NCI-H187 (cell line): ENCODE data around the gene ZNF816.
"Not testable (repeated sequence)": the region's sequence is repeated elsewhere in the genome, so short reads cannot be mapped to it uniquely, and the experiment has no call there.

Experiments used
- DNase-seq, 2 experiments: peaks; one replicate each; lab custom pipeline; 2025; lab: John Stamatoyannopoulos, UW

Gene ZNF816

DNA sequence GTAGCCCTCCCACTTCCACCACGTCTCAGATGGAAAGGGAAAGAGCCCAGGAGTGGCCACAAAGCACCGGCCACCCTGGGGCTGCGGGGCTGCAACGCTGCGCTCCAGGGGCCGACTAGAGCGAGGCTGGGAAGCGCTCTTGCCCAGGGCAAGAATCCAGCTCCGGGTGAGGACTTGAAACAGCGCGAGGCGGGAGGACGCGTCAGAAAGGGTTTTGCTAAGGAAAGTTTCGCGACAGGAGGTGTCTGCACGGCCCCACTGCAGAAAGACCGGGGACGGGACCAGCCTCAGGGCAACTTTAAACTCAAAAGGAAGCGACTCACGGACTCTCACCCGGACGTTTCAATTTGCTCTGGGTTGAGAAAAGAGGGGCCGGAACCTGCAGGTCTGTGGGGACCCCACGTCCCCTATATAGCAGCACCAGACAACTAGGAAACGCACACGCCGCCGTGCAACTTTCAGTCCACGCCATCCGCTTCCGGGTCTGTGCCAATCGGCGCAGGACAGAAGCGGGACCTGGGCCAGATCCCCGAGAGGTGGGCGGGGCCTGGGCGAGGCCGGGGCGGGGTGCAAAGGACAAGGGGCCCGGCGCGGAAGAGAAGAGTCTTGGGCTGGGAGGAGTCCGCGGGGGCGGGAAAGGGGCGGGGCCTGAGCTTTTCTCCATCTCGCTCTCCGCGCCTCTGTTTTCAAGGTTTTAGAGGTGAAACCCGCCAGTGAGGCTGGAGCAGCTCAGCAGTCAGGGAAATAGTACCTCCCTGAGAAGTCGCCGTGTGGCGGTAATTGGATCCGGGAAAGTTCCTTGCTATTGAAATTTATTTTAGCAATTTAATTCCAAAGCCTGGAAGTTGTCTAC, at the start of gene ZNF816:
TSS of gene ZNF816 (minus strand) at position 488 of the 853 bp plus-strand sequence. CDS start 6,792 bp downstream, outside the sequence.
- DNase-seq, result peak; percentile 90 to 97

DNA sequence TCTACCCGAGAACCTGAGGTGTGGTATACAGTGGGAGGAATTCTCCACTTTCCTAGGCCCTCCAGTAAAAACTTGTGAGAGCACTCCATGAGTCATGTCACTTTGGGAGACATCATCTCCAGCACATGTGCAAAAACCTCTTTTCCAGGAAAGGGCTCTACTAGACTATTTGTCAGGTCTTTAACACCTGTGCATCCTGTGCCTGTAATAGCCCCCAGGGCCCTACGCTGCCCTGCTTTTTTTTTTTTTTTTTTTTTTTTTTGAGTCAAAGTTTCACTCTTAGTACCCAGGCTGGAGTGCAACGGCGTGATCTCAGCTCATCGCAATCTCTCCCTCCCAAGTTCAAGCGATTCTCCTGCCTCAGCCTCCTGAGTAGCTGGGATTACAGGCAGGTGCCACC, 49.3 kb upstream of the ZNF816 start:
- DNase-seq, result no peak

DNA sequence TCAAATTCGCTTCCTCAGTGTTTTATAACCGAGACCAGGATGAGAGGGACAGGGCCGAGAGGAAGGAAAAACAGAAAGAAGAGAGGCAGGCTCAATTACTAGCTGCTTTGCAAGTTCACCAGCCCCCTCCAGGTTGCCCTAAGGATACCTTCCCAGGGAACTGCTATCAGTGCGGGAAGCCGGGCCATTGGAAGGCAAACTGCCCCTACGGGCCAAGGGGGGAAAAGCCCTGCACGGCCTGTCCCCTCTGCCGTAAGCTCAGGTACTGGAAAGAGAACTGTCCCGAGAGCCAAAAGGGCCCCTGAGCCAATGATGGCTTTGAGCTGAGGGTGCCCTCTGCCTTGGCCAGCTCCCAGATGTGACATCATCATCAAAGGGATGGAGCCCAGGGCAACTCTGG, 47.8 kb upstream of the ZNF816 start:
- DNase-seq, result no peak

DNA sequence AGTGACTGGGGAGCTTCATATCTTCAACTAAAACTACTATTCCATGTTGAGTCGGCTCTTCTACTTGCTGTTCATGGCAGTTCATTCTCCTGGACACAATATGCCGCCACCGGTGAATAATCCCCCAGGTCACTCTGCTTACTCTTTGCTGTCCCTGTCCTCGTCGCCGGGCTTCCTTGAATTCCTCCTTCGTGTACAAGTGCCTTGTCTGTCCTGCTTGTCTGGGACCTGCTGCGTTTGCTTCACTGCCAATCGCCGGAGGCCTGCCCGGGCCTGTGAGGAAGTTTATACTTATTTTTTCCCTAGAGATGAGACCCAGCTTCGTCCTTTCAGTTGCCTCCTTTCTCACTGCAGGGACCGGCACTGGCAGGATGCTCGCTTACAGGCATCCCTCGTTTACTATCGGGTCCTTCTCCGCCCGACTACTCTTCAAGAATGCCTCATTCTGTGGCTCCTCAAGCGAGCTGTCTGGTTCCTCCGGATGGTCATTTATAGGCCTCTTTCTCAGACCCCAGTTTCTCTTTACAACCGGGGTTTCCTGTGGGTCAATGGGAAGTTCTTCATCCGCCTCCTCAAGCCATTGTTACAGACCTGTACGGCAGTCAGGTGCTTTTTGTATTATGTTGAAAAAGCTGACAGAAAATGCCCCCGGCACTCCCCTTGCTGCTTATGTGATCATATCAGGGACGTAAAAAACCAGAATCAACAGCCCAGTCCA, 45.5 kb upstream of the ZNF816 start:
- no peak for DNase-seq

DNA sequence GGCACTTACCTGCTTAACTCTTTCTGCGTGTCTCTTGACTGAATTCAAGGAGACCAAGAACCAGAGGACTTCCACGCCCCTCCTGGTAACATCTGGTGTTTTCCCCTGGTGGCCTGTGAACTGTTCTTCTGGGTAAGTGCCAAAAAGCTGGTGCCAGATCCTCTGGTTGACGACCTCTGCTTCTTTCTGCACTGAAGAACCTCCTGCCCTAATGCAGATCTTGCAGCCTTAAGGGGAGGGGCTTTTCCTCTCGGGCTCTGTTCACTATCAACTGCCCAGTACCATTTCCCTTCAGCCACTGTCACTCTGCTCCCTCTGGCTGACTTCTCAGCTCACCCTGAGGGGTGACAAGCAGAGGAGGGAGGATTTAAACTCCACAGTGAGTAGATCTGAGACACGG, 44.9 kb upstream of the ZNF816 start:
- DNase-seq, result no peak

DNA sequence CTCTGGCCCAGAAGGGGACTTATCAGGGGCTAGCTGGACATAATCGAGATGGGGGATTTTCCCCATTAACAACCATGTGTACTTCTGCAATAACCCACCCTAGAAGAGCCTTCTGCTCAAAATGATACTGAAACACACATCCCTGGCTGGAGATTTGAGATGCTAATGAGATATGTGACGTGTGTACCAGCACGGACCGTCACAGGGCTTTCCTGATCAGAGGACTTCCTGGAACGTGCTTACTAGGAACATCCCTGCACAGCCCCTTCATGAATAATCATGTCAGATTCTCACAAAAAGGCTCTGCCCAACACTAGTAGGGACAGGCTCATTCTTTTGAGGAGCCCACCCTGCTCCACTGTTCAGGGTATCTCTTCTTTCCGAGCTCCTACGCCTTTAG, 44.5 kb upstream of the ZNF816 start:
- DNase-seq, result no peak

DNA sequence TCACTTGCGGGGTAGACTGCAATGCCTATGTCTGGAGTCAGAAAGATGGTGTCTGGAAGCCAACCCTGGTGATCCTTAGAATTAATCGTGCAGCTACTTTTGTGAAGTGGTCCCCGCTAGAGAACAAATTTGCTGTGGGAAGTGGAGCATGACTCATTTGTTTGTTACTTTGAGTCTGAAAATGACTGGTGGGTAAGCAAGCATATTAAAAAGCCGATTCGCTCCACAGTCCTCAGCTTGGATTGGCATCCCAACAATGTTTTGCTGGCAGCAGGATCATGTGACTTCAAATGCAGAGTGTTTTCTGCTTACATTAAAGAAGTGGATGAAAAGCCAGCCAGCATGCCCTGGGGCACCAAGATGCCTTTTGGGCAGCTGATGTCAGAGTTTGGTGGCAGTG, 41.6 kb upstream of the ZNF816 start:
- DNase-seq, result no peak

DNA sequence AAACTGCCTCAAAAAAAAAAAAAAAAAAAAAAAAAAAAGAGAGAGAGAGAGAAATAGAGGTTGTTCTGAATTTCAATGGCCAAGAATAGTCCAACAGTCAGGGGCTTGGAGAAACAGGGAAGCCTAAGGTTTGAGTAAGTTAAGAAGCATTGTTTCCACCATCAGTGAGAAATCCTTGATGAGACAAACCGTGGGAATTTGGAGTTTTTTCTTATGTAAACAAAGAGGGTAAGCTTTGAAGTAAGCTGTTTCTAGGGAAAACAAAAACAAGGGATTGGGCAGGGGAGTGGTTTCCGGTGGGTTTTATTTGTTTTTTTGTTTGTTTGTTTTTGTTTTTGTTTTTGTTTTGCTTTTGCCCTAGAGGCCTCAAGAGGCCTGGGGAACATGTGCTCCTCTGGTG, 39.8 kb upstream of the ZNF816 start:
- DNase-seq, result no peak

DNA sequence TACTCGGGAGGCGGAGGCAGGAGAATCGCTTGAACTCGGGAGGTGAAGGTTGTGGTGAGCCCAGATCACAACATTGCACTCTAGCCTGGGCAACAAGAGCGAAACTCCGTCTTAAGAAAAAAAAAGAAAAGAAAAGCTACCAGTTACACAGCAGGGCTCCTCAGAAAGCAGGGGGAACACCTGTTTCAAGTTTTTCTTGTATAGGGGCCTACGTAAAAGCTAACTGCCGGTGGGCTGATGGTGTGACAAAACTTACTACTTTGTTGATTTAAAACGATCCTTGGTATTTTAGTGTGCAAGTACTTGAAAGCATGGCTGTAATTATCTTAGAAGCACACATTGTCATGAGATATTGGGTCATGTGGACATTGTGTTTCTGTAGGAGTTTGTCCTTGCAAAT, 35.3 kb upstream of the ZNF816 start:
- no peak for DNase-seq

DNA sequence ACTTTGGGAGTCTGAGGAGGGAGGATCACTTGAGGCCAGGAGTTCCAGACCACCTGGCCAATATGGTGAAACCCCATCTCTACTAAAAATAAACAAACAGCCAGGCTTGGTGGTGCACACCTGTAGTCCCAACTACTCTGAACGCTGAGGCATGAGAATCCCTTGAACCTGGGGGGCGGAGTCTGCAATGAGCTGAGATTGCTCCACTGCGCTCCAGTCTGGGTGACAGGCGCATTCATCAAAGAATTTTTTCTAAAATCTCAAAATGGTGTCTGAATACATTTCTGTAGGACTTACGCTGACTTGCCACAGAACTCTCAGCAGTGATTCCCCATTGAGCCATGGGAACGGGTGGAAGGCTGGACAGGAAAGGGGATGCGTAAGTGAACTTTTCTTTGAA, 33.0 kb upstream of the ZNF816 start:
- no peak for DNase-seq

DNA sequence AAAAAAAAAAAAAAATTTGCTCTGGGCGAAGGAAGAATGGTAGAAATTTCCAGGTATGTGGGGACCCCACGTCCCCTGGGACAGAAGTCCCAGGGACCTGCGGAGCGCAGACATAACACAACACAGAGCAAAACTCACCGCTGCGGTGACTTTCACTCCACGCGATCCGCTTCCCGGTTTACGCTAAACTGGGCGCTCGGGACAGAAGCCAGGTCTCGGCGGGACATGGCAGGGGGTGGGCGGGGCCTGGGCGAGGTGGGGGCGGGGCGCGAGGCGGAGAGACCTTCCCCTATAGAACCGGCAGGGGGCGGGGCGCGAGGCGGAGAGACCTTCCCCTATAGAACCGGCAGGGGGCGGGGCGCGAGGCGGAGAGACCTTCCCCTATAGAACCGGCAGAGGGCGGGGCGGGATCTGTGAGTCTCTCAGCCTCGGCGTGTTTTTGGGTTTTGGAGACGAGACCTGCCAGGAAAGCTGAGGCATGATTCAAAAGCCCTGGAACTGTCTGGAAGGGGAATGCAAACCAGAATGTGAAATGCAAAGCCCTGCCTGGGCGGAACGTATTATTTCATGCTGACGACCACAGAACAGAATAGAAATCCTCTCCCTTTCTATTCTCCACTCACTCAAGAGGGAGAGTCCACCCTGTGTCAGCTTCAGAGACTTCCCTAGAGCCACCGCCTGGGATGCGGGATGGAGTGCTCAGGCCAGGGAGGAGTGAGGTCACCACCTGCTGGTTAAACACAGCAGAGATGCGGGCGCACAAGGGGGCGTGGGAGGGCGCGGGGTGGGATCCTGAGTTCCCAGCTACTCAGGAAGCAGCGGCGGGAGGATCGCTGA, 30.9 kb upstream of the ZNF816 start:
- no peak for DNase-seq

DNA sequence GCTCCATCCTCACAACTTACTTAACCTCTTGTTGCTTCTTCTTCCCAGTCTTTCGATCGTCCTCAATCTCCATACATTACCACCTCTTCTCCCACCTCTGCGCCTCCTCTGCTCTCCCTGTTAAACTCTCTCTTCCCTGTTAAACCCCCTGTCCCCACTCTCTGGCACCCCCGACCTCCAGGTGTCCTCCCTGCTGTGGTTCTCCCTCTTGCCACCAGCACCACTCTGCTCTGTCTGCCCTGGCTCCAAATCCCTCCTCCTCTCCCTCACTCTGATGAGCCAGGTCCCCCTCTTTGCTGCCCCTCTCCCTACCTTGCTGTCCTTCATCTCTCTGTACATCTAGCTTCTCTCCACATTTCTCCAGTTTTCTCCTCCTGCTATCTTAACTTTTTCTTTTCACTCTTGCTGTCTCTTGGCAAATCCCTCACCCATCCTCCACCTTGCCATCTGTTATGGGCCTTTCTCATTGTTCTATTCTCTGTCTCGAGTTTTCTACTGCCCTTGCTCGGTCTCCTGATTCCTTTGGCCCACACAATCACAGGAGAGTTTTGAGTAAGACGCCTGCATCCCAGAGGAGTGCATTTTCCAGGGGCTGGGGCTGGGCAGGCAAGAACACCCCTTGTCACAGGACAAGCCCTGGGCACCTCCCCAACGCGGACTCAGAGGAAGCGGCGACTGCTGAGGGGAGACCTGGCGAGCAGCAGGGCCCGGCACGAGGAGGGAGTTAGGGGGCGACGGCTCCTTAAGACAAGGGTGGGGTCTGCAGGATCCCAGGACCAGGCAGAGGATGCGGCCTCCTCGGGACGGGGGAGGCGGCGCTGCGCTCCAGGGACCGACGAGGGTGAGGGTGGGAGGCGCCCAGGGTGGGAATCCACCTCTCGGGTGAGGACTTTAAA, 29.7 kb upstream of the ZNF816 start:
- no peak for DNase-seq

DNA sequence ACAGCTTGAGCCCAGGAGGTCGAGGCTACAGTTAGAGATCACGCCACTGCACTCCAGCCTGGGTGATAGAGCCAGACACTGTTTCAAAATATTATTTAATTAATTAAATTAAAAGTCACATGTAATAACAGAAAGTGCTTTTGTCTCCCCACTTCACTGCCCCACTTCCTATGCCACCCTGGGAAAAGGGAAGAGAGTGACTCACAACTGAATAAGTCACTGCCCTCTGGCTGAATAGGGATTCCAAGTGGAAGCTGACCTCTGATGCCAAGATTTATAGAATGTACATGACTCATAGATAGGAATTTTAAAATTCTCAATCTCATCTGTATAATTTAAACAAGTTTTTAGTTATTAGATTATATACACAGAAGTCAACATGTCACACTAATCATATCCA, 28.8 kb upstream of the ZNF816 start:
- DNase-seq, result no peak

DNA sequence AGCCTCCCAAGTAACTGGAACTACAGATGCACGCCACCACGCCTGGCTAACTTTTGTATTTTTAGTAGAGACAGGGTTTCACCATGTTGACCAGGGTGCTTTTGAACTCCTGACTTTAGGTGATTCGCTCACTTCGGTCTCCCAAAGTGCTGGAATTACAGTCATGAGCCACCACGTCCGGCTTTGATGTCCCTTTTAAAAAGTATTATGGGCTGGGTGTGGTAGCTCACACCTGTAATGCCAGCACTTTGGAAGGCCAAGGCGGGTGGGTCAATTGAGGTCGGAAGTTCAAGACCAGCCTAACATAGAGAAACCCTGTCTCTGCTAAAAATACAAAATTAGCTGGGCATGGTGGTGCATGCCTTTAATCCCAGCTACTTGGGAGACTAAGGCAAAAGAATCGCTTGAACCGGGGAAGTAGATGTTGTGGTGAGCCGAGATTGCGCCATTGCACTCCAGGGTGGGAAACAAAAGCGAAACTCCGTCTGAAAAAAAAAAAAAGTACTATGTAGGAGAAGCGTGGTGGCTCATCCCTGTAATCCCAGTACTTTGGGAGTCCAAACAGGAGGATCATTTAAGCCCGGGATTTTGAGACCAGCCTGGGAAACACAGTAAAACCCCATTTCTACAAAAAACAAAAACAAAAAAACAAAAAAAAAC, 28.2 kb upstream of the ZNF816 start:
- no peak for DNase-seq

DNA sequence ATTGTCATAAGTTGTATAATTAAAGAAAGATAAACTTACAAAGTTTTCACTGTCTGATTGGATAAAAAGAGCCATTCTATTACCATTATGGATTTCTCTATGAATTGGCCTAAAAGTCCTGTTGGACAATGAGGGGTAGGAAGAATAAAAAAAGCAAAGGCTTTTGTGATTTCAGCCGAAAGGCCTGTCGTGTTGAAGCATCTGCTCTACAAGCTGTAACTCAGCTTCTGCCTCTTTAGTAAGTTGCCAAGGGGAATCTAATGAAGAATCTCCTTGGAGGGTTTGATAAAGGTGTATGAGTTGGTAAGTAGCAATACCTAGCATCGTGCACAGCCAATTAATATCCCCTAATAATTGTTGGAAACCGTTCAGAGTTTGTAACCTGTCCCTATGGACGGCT, 25.8 kb upstream of the ZNF816 start:
- no peak for DNase-seq

DNA sequence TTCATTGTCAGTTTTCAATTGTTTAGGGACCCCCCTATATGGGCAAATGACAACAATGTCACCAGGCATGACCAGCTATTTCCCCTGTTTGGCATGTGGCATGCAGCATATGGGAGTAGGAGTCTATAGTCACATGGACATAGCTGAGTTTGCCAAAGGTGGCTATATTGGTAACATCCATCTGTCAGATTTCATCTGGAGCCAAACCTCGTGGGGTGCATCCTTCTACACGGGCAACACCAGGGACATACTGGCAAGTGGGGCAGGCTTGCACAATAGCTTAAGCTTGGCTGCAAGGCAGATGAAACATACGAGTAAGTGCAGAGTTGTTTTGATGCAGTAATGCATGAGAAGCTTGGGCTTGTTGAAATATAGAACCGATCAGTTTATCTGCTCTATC, 24.5 kb upstream of the ZNF816 start:
- DNase-seq, result no peak

DNA sequence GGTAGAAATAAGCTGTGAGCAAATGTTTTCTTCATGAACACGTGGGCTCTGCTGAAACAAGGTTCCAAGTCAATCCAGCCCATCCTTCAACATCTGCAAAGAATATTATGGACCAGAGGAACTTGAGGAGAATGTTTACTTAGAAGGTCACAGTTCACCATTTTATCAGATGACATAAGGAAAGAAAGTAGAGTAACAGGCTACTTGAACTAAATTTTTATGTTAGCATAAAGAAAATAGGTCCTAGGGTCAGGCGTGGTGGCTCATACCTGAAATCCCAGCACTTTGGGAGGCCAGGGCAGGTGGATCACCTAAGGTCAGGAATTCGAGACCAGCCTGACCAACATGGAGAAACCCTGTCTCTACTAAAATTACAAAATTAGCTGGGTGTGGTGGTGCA, 20.5 kb upstream of the ZNF816 start:
- not testable (repeated sequence) for DNase-seq

DNA sequence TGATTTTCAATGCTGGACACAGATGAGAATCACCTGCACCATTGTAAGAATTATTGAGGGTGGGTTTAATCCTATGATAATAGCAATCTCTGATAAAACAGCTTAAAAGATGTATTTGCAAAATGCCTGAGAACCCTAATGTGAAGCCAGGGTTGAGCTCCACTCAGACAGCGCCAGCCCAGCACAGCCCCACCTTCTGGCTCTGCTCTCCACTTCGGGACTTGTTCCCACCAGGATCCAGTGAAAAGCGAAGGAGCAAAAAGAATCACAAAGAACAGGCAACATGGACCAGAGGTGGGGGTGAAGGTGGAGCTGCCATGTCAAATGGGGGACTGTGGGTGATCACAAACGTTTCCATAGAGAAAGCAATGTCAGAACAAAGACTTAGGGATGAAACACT, 18.6 kb upstream of the ZNF816 start:
- DNase-seq, result no peak

DNA sequence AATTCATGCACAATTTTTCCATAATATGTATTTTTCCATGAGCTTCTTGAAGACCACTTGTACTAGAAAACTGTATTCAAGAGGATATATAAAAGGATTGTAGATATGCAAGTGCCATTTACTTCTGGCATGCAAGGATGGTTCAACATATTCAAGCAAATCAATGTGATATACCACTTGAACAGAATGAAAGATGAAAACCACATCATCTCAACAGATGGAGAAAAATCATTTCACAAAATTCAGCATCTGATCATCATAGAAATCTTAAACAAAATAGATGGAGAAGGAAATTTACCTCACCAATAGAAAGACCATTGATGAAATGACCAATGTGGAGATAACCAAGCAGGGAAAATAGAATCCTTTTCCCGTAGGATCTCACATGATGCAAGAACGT, 5.1 kb upstream of the ZNF816 start:
- no peak for DNase-seq

DNA sequence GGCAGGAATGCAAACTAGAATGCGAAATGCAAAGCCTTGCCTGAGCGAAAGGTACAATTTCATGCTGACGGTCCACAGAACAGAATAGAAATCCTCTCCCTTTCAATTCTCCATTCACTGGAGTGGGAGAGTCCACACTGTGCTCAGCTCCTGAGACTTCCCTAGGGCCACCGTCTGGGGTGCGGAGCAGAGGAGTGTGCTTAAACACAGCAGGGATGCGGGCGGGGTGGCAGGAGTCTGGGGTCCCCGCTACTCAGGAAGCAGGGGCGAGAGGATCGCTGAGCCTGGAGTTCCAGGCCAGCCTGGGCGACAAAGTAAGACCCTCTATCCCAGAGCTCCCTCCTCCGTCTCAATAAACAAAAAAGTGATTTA, 552 bp upstream of the ZNF816 start:
- DNase-seq, result no peak

DNA sequence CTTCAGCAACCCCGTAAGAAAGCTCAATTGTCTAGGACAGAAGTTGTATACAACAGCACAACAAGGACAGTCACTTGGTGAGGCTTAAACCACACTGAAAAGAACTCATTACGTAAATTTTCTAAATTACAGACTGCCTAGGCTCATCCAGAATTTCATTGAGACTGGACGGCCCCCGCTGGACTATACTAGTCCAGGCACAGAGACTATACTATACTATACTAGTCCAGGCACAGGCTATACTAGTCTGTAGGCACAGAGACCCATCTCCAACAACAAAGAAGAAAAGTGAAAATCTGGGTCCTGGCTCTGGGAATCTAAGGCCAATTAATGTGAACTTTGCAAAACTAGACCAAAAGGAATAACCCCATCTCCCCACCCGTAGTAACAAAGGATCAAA, 700 bp downstream of the ZNF816 start:
- DNase-seq, result no peak
